Measurements from ENCODE around the gene PLEKHG4. TPM values are rescaled to one million over a fixed set of nuclear protein-coding genes. Genes with fewer than 3 reads are reported as not detected.

Gene PLEKHG4
- total and polyA plus RNA-seq, 3 donors from 2014 or later: 86.5 to 137 (median 102) TPM

DNA sequence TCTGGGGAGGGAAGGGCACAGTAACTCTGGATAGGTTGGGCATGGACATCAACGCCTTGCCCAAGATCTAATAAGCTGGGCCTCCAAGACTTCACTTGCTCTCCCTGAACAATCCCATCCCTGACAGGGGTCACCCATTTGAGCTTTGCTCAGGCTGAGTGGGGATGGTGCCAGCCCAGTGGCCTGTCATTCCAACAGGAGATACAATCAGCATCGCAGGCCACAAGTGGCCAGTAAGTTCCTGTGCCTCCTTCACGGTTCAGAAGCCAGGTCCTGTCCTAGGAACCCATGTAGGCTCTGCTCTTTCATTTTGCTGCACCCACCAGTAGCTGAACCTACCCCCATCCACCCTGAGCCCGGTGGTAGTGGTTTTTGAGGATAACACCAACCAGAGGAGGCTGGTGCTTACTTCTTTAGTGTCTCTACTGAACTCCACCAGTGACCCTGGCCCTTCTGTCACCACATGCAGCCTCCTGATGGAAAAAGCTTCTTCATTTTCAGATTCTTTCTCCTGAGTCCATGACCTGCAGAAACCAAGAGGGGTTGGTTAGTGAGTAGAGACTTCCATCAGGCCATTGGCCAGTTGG lies 14.9 kb downstream of the PLEKHG4 start:
- 93 to 96% methylated on average over 3 to 4 of the region's 4 CpGs for WGBS, 2 donors
- Histone ChIP-seq H3K27me3 (no peaks in the 10 kb centered on the region), H3K4me3 (no peak overlapping the region), H3K27ac (no peak overlapping the region), H3K4me1 (peaks cover 6% of the 10 kb centered on the region), H3K36me3 (ENCODE audit: low read depth, missing control alignments) (no peaks in the 10 kb centered on the region), H3K9me3 (no peaks in the 10 kb centered on the region)
- intact Hi-C loops (cut with DNase I; ENCODE audit: low total_unique reads): no loop called here
- TF ChIP-seq, protein P1, sequence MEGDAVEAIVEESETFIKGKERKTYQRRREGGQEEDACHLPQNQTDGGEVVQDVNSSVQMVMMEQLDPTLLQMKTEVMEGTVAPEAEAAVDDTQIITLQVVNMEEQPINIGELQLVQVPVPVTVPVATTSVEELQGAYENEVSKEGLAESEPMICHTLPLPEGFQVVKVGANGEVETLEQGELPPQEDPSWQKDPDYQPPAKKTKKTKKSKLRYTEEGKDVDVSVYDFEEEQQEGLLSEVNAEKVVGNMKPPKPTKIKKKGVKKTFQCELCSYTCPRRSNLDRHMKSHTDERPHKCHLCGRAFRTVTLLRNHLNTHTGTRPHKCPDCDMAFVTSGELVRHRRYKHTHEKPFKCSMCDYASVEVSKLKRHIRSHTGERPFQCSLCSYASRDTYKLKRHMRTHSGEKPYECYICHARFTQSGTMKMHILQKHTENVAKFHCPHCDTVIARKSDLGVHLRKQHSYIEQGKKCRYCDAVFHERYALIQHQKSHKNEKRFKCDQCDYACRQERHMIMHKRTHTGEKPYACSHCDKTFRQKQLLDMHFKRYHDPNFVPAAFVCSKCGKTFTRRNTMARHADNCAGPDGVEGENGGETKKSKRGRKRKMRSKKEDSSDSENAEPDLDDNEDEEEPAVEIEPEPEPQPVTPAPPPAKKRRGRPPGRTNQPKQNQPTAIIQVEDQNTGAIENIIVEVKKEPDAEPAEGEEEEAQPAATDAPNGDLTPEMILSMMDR (IDR thresholded peaks at IDR 0.05): no peak
- TF ChIP-seq POLR2A (IDR thresholded peaks at IDR 0.05): no peak
- no peak for DNase-seq

DNA sequence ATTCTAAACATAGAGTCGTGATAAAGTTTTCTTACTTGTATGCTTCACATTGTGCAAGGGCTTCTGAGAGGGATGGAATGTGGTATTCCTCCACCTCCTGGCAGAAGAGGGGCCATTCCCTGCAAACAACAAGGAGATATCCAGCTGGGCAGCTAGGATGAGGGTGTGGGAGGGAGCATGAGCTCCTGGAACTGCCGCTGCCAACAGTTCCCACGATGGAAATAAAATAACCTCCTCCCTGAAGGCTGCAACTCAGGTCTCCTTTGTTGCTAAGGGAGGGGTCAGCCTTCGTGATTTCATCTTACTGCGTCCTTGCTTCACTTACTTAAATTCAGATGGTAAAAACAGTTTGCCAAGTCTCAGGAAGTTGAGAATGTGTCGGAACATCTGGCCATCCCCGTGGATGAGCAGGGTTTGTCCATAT lies 15.6 kb downstream of the PLEKHG4 start:
- Histone ChIP-seq H3K4me1 (peaks cover 6% of the 10 kb centered on the region), H3K27ac (no peak overlapping the region), H3K27me3 (no peaks in the 10 kb centered on the region), H3K36me3 (ENCODE audit: low read depth, missing control alignments) (no peaks in the 10 kb centered on the region), H3K4me3 (no peak overlapping the region), H3K9me3 (no peaks in the 10 kb centered on the region)
- no peak for DNase-seq
- TF ChIP-seq, protein P1 (IDR thresholded peaks at IDR 0.05): no peak
- TF ChIP-seq POLR2A (IDR thresholded peaks at IDR 0.05): no peak
- WGBS, 2 donors: 34 to 42% methylated on average over 7 of the region's 7 CpGs
- intact Hi-C loops (cut with DNase I; ENCODE audit: low total_unique reads): no loop called here

DNA sequence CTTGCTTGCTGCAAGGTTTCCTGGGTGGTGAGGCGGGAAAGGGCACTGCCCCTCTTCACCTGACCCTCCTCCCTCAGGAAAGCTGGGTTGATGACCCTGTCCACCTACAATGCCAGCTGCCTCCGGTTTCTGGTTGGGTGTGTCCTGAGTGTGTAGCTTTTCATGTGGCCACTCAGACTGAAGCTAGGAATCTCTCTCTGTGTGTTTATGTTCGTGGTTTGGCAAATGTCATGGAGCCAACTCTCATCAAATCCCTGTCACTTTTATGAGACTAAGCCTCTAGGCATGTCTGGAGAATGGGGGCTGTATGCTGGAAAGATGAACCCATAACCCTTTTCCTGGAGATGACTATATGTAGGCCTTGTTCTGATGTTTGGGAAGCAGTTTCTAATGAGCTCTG lies 17.1 kb downstream of the PLEKHG4 start:
- Histone ChIP-seq H3K4me3 (no peak overlapping the region), H3K9me3 (no peaks in the 10 kb centered on the region), H3K36me3 (ENCODE audit: low read depth, missing control alignments) (no peaks in the 10 kb centered on the region), H3K27me3 (no peaks in the 10 kb centered on the region), H3K27ac (no peak overlapping the region), H3K4me1 (peaks cover 6% of the 10 kb centered on the region)
- DNase-seq: no peak
- intact Hi-C loops (cut with DNase I; ENCODE audit: low total_unique reads): no loop called here
- no peak for TF ChIP-seq POLR2A (IDR thresholded peaks at IDR 0.05)
- TF ChIP-seq, protein P1 (IDR thresholded peaks at IDR 0.05): no peak
- 94 to 97% methylated on average over 3 of the region's 3 CpGs for WGBS, 2 donors

DNA sequence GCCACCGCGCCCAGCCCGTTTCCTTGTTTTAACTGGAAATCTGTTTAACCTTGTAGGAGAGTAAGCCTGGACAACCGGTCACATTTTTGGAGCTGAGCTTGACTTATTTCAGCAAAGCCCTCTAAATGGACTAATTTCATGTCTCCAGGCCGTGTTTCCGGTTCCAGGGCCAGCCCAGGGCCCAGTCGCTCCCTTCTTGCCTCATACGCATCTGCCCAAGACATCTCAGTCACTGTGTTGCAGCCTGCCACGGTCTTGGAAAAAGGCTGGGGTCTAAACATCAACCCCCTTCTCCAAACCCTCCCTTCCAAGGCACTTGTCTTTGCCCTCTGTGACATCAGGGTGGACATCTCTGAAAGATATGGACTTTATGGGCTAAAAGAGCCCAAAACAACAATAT lies 18.9 kb downstream of the PLEKHG4 start:
- no peaks in the 10 kb centered on the region for H3K9me3 ChIP-seq
- intact Hi-C loops (cut with DNase I; ENCODE audit: low total_unique reads): no loop called here
- no peak overlapping the region for H3K4me3 ChIP-seq
- TF ChIP-seq, protein P1 (IDR thresholded peaks at IDR 0.05): no peak
- no peak for TF ChIP-seq POLR2A (IDR thresholded peaks at IDR 0.05)
- no peaks in the 10 kb centered on the region for H3K36me3 ChIP-seq (ENCODE audit: low read depth, missing control alignments)
- peaks cover 9% of the 10 kb centered on the region for H3K4me1 ChIP-seq
- no peaks in the 10 kb centered on the region for H3K27me3 ChIP-seq
- DNase-seq: no peak
- no peak overlapping the region for H3K27ac ChIP-seq
- 97% methylated on average over 9 of the region's 9 CpGs for WGBS, 2 donors

DNA sequence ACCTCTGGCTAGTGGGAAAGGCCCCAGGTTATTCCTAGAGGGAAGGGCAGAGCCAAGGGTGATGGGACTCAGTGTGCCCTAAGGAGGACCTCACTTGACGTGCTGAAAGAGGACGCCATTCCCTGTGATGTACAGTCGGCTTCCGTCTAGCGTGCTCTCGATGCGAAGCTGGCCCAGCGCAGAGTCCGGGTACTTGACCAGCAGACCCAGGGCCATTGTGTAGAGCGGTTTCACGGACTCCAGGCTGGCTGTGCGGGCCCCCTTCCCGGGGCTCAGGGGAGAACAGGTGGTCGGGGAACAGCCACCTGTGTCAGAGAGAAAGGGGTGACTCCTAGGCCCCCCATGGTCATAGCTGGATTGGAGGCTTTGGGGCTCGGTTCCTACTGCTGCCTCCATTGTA lies 19.9 kb downstream of the PLEKHG4 start:
- intact Hi-C loops (cut with DNase I; ENCODE audit: low total_unique reads): no loop called here

More for the DNA sequence above, 19.9 kb downstream of the PLEKHG4 start:
- Histone ChIP-seq H3K4me1 (peaks cover 9% of the 10 kb centered on the region), H3K27ac (no peak overlapping the region), H3K27me3 (no peaks in the 10 kb centered on the region), H3K4me3 (no peak overlapping the region), H3K9me3 (no peaks in the 10 kb centered on the region), H3K36me3 (ENCODE audit: low read depth, missing control alignments) (no peaks in the 10 kb centered on the region)
- no peak for TF ChIP-seq POLR2A (IDR thresholded peaks at IDR 0.05)
- TF ChIP-seq, protein P1 (IDR thresholded peaks at IDR 0.05): no peak
- DNase-seq: no peak
- 91 to 97% methylated on average over 9 to 15 of the region's 15 CpGs for WGBS, 2 donors

Measured in testis (tissue), 3 donors.